ENCODE data around the gene SOX9. TPM values are rescaled to one million over a fixed set of nuclear protein-coding genes. Genes with fewer than 3 reads are reported as not detected.

The SOX9 gene
- total and polyA plus RNA-seq, 2 donors from 2014 or later = 5.8 to 79.3 TPM

- TF ChIP-seq CTCF (IDR thresholded peaks at IDR 0.05; ENCODE audit: borderline replicate concordance, extremely low read depth, insufficient read depth) = no peak
- no peaks in the 10 kb centered on the region for H3K4me1 ChIP-seq (ENCODE audit: control insufficient read depth in 2 of 3, insufficient read depth in 2 of 3, low read depth in 1 of 3, low read length in 3 of 3)
- no peak overlapping the region for H3K27ac ChIP-seq (ENCODE audit: low read depth in 2 of 2, low read length in 2 of 2)
- H3K36me3 ChIP-seq (ENCODE audit: control insufficient read depth in 2 of 3, insufficient read depth in 3 of 3, low read length in 3 of 3) = no peaks in the 10 kb centered on the region
- FAIRE-seq (no peak), DNase-seq (no peak)
- H3K9ac ChIP-seq (ENCODE audit: low read length in 3 of 3) = no peak overlapping the region
- H3K4me3 ChIP-seq (ENCODE audit: low read length in 3 of 3) = no peak overlapping the region
- no peaks in the 10 kb centered on the region for H3K27me3 ChIP-seq (ENCODE audit: control insufficient read depth, insufficient read depth, low read length)
- intact Hi-C loops (cut with DNase I) = no loop called here
- no peaks in the 10 kb centered on the region for H3K9me3 ChIP-seq (ENCODE audit: control insufficient read depth in 2 of 3, insufficient read depth in 1 of 3, low read length in 3 of 3)
Observed at GRCh38 chr17:72135546-72136325, 14.9 kb downstream of the SOX9 start.

GRCh38 chr17:72136692-72137091 lies 15.9 kb downstream of the SOX9 start:
- no peak for TF ChIP-seq CTCF (IDR thresholded peaks at IDR 0.05; ENCODE audit: borderline replicate concordance, extremely low read depth, insufficient read depth)
- H3K4me3 ChIP-seq (ENCODE audit: low read length in 3 of 3) = no peak overlapping the region
- no peak overlapping the region for H3K9ac ChIP-seq (ENCODE audit: low read length in 3 of 3)
- no peak overlapping the region for H3K27ac ChIP-seq (ENCODE audit: low read depth in 2 of 2, low read length in 2 of 2)
- no peaks in the 10 kb centered on the region for H3K4me1 ChIP-seq (ENCODE audit: control insufficient read depth in 2 of 3, insufficient read depth in 2 of 3, low read depth in 1 of 3, low read length in 3 of 3)
- H3K9me3 ChIP-seq (ENCODE audit: control insufficient read depth in 2 of 3, insufficient read depth in 1 of 3, low read length in 3 of 3) = no peaks in the 10 kb centered on the region
- DNase-seq (no peak), FAIRE-seq (no peak)
- intact Hi-C loops (cut with DNase I) = no loop called here
- no peaks in the 10 kb centered on the region for H3K36me3 ChIP-seq (ENCODE audit: control insufficient read depth in 2 of 3, insufficient read depth in 3 of 3, low read length in 3 of 3)
- no peaks in the 10 kb centered on the region for H3K27me3 ChIP-seq (ENCODE audit: control insufficient read depth, insufficient read depth, low read length)

- FAIRE-seq = no peak
- TF ChIP-seq CTCF (IDR thresholded peaks at IDR 0.05; ENCODE audit: borderline replicate concordance, extremely low read depth, insufficient read depth) = no peak
- Histone ChIP-seq H3K4me3 (ENCODE audit: low read length in 3 of 3) (no peak overlapping the region), H3K9me3 (ENCODE audit: control insufficient read depth in 2 of 3, insufficient read depth in 1 of 3, low read length in 3 of 3) (no peaks in the 10 kb centered on the region), H3K27ac (ENCODE audit: low read depth in 2 of 2, low read length in 2 of 2) (no peak overlapping the region), H3K4me1 (ENCODE audit: control insufficient read depth in 2 of 3, insufficient read depth in 2 of 3, low read depth in 1 of 3, low read length in 3 of 3) (no peaks in the 10 kb centered on the region), H3K36me3 (ENCODE audit: control insufficient read depth in 2 of 3, insufficient read depth in 3 of 3, low read length in 3 of 3) (no peaks in the 10 kb centered on the region), H3K9ac (ENCODE audit: low read length in 3 of 3) (no peak overlapping the region), H3K27me3 (ENCODE audit: control insufficient read depth, insufficient read depth, low read length) (no peaks in the 10 kb centered on the region)
- intact Hi-C loops (cut with DNase I) = no loop called here
- no peak for DNase-seq
Observed at GRCh38 chr17:72137161-72137560, 16.3 kb downstream of the SOX9 start.

All from kidney (tissue), 14 donors.